Thyroid gland (tissue), 4 donors: ENCODE results near the gene TP73.

ENCODE experiments used
- POLR2A ChIP-seq, 2 donors: fragments of 450-650 bp; IDR thresholded peaks; one replicate each; pipeline ENCODE4 v1.6.1; 2017; ENCODE audit warnings: antibody characterized with exemption in 2 of 2, mild to moderate bottlenecking in 2 of 2, moderate library complexity in 1 of 2
- TF ChIP-seq, protein P1 (sequence below), 6 experiments: fragments of 200-600 bp in 3 of 6; fragments of 450-650 bp in 3 of 6; sonication (generic) in 3 of 6; IDR thresholded peaks; one replicate each; pipeline ENCODE4 v1.5.1; 2016 to 2019; ENCODE audit warnings: antibody characterized with exemption in 6 of 6, mild to moderate bottlenecking in 2 of 6, inconsistent platforms in 1 of 6, moderate library complexity in 1 of 6

DNA sequence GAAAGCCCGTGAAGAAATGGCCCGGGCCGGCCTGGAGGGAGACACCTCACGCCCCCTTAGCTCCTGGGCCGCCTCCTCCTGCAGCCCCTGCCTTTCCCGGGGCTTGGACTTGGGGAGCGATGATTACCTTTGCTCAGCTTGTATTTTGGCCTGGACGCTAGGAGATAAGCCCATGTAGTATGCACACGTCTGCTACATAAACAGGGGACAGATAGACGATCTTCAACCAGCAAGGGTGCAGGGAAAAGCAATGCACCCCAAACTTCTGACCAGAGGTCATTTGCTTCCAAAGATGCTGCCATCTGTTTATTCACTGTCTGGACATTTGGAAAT lies 936 bp downstream of the TP73 start:
- TF ChIP-seq, protein P1, sequence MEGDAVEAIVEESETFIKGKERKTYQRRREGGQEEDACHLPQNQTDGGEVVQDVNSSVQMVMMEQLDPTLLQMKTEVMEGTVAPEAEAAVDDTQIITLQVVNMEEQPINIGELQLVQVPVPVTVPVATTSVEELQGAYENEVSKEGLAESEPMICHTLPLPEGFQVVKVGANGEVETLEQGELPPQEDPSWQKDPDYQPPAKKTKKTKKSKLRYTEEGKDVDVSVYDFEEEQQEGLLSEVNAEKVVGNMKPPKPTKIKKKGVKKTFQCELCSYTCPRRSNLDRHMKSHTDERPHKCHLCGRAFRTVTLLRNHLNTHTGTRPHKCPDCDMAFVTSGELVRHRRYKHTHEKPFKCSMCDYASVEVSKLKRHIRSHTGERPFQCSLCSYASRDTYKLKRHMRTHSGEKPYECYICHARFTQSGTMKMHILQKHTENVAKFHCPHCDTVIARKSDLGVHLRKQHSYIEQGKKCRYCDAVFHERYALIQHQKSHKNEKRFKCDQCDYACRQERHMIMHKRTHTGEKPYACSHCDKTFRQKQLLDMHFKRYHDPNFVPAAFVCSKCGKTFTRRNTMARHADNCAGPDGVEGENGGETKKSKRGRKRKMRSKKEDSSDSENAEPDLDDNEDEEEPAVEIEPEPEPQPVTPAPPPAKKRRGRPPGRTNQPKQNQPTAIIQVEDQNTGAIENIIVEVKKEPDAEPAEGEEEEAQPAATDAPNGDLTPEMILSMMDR (IDR thresholded peaks at IDR 0.05): no peak
- TF ChIP-seq POLR2A (IDR thresholded peaks at IDR 0.05): no peak
